ENCODE results near the gene R3HCC1L.
"Not testable (repeated sequence)": the region's sequence is repeated elsewhere in the genome, so short reads cannot be mapped to it uniquely, and the experiment has no call there.

Gene R3HCC1L

DNA sequence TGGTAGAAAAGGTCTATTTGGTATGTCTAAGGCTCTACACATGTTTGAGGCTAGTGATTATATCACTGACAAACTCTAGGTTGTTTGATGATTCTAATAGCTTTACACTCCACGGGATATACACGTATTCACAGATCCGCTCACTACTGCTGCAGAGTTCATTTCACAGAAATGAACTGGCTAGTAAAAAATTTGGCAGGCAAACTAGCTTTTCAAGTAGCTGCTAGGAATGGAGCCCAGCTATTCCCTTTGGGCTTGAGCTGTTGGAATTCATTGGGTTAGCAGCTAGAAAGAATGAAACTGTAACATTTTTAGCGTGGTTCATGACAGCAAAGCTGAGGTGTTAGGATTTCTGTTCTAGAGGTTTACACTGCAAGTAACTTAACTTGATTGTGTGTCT is 37.6 kb downstream of the R3HCC1L start:
- ATAC-seq = no peak
- TF ChIP-seq BACH2 (CRISPR knock-in tag; IDR thresholded peaks at IDR 0.05; ENCODE audit: borderline replicate concordance) (no peak), ZC3H10 (CRISPR knock-in tag; IDR thresholded peaks at IDR 0.05) (no peak), ESRRG (CRISPR knock-in tag; IDR thresholded peaks at IDR 0.05) (no peak), PPARA (CRISPR knock-in tag; IDR thresholded peaks at IDR 0.05; ENCODE audit: borderline replicate concordance) (no peak), CREB5 (CRISPR knock-in tag; IDR thresholded peaks at IDR 0.05; ENCODE audit: low read depth) (no peak), ZNF565 (CRISPR knock-in tag; conservative IDR thresholded peaks at IDR 0.05; ENCODE audit: low read depth) (no peak), ZFP30 (CRISPR knock-in tag; IDR thresholded peaks at IDR 0.05) (no peak), CSRNP3 (CRISPR knock-in tag; IDR thresholded peaks at IDR 0.05) (no peak), ZNF8 (CRISPR knock-in tag; IDR thresholded peaks at IDR 0.05) (no peak), ZNF70 (CRISPR knock-in tag; IDR thresholded peaks at IDR 0.05) (no peak), TCF4 (CRISPR knock-in tag; IDR thresholded peaks at IDR 0.05; ENCODE audit: borderline replicate concordance) (no peak), OSR1 (CRISPR knock-in tag; IDR thresholded peaks at IDR 0.05) (no peak), ISL1 (CRISPR knock-in tag; IDR thresholded peaks at IDR 0.05) (no peak), CSDC2 (CRISPR knock-in tag; IDR thresholded peaks at IDR 0.05) (no peak), GLIS3 (CRISPR knock-in tag; IDR thresholded peaks at IDR 0.05) (no peak), SNAI2 (CRISPR knock-in tag; IDR thresholded peaks at IDR 0.05) (no peak), ZFP3 (CRISPR knock-in tag; IDR thresholded peaks at IDR 0.05) (no peak), RARB (CRISPR knock-in tag; IDR thresholded peaks at IDR 0.05) (no peak)
- TF ChIP-seq, protein P1, sequence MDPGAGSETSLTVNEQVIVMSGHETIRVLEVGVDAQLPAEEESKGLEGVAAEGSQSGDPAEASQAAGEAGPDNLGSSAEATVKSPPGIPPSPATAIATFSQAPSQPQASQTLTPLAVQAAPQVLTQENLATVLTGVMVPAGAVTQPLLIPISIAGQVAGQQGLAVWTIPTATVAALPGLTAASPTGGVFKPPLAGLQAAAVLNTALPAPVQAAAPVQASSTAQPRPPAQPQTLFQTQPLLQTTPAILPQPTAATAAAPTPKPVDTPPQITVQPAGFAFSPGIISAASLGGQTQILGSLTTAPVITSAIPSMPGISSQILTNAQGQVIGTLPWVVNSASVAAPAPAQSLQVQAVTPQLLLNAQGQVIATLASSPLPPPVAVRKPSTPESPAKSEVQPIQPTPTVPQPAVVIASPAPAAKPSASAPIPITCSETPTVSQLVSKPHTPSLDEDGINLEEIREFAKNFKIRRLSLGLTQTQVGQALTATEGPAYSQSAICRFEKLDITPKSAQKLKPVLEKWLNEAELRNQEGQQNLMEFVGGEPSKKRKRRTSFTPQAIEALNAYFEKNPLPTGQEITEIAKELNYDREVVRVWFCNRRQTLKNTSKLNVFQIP (CRISPR knock-in tag; IDR thresholded peaks at IDR 0.05; ENCODE audit: borderline replicate concordance, low read depth) = no peak

GRCh38 chr10:98172495-98172894 is 38.0 kb downstream of the R3HCC1L start:
- no peak for ATAC-seq
- TF ChIP-seq ARNTL (CRISPR knock-in tag; IDR thresholded peaks at IDR 0.05; ENCODE audit: borderline replicate concordance, low read depth) = no peak
- no peak for TF ChIP-seq ZNF8 (CRISPR knock-in tag; IDR thresholded peaks at IDR 0.05)
- TF ChIP-seq, protein P1 (CRISPR knock-in tag; IDR thresholded peaks at IDR 0.05; ENCODE audit: borderline replicate concordance, low read depth) = no peak
- no peak for TF ChIP-seq ZNF565 (CRISPR knock-in tag; conservative IDR thresholded peaks at IDR 0.05; ENCODE audit: low read depth)
- TF ChIP-seq ZFP3 (CRISPR knock-in tag; IDR thresholded peaks at IDR 0.05) = no peak
- no peak for TF ChIP-seq SNAI2 (CRISPR knock-in tag; IDR thresholded peaks at IDR 0.05)
- no peak for TF ChIP-seq RARB (CRISPR knock-in tag; IDR thresholded peaks at IDR 0.05)
- no peak for TF ChIP-seq OSR1 (CRISPR knock-in tag; IDR thresholded peaks at IDR 0.05)
- no peak for TF ChIP-seq ZC3H10 (CRISPR knock-in tag; IDR thresholded peaks at IDR 0.05)
- TF ChIP-seq CSDC2 (CRISPR knock-in tag; IDR thresholded peaks at IDR 0.05) = no peak

DNA sequence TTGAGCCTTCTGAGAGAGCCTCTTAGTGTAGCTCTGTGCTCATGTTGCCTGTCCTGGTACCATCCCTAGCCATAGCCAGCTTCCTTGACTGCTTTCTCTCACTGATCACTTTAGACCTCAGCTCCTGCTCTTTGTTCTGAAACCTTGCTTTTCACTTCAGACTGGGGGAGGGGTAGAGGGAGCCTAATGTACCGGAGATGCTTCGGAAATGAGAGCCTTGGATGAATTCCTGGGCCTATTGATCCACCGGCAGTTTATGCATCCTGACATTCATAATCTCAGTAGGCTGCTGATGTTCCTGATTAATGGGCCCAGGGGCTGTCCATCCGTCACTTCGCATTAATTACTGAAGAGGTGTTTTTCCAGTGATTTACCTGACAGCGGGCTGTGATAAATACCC is 38.8 kb downstream of the R3HCC1L start:
- ATAC-seq = no peak
- no peak for TF ChIP-seq PATZ1 (CRISPR knock-in tag; IDR thresholded peaks at IDR 0.05; ENCODE audit: borderline replicate concordance)
- TF ChIP-seq ISL1 (CRISPR knock-in tag; IDR thresholded peaks at IDR 0.05) = no peak
- TF ChIP-seq ZC3H10 (CRISPR knock-in tag; IDR thresholded peaks at IDR 0.05) = no peak
- TF ChIP-seq RARB (CRISPR knock-in tag; IDR thresholded peaks at IDR 0.05) = no peak
- TF ChIP-seq TCF4 (CRISPR knock-in tag; IDR thresholded peaks at IDR 0.05; ENCODE audit: borderline replicate concordance) = no peak
- no peak for TF ChIP-seq CSDC2 (CRISPR knock-in tag; IDR thresholded peaks at IDR 0.05)
- TF ChIP-seq CSRNP3 (CRISPR knock-in tag; IDR thresholded peaks at IDR 0.05) = no peak
- TF ChIP-seq GLIS3 (CRISPR knock-in tag; IDR thresholded peaks at IDR 0.05) = no peak
- no peak for TF ChIP-seq ARNTL (CRISPR knock-in tag; IDR thresholded peaks at IDR 0.05; ENCODE audit: borderline replicate concordance, low read depth)
- TF ChIP-seq OSR1 (CRISPR knock-in tag; IDR thresholded peaks at IDR 0.05) = no peak
- TF ChIP-seq ZNF8 (CRISPR knock-in tag; IDR thresholded peaks at IDR 0.05) = no peak
- no peak for TF ChIP-seq BACH2 (CRISPR knock-in tag; IDR thresholded peaks at IDR 0.05; ENCODE audit: borderline replicate concordance)
- TF ChIP-seq ZNF70 (CRISPR knock-in tag; IDR thresholded peaks at IDR 0.05) = no peak

GRCh38 chr10:98182351-98182915 is 48.0 kb downstream of the R3HCC1L start:
- not testable (repeated sequence) for ATAC-seq
